Measurements from ENCODE around the gene EPS15.
A peak's percentile ranks its signal among the peaks of the same experiment; 100 is the strongest.
"Not testable (repeated sequence)": the region's sequence is repeated elsewhere in the genome, so short reads cannot be mapped to it uniquely, and the experiment has no call there.

EPS15 gene

GRCh38 chr1:51330331-51331201, 188.5 kb downstream of the EPS15 start, which contains the start of gene TTC39A:
Gene TTC39A (minus strand): TSS chr1:51330562. CDS start chr1:51330477, 85 bp downstream.
- peak within 1 kb of the TSS; percentile 79 to 85 for H3K9ac ChIP-seq (ENCODE audit: low read depth in 1 of 2, low read length in 2 of 2)
- no peaks in the 10 kb centered on the region for H3K36me3 ChIP-seq (ENCODE audit: control insufficient read depth in 2 of 2, insufficient read depth in 2 of 2, low read length in 2 of 2)
- H3K9me3 ChIP-seq (ENCODE audit: control insufficient read depth in 2 of 2, low read length in 2 of 2): no peaks in the 10 kb centered on the region
- H3K27me3 ChIP-seq (ENCODE audit: control insufficient read depth in 2 of 2, insufficient read depth in 2 of 2, low read length in 2 of 2): no peaks in the 10 kb centered on the region
- H3K4me3 ChIP-seq (ENCODE audit: low read length in 2 of 2): peak within 1 kb of the TSS; percentile 70 to 76
- H3K4me1 ChIP-seq (ENCODE audit: control insufficient read depth in 2 of 2, insufficient read depth in 2 of 2, low read length in 2 of 2): peaks cover 17 to 28% of the 10 kb centered on the region in 2 donors
- peak within 1 kb of the TSS; percentile 90 to 92 for H3K27ac ChIP-seq (ENCODE audit: low read depth in 2 of 2, low read length in 2 of 2)

- Histone ChIP-seq H3K4me1 (ENCODE audit: control insufficient read depth in 2 of 2, insufficient read depth in 2 of 2, low read length in 2 of 2) (peaks cover 22 to 25% of the 10 kb centered on the region in 2 donors), H3K9ac (ENCODE audit: low read depth in 1 of 2, low read length in 2 of 2) (peak overlapping the region; percentile 67 to 79)
Measured at GRCh38 chr1:51329443-51330325, 189.4 kb downstream of the EPS15 start.

GRCh38 chr1:51328926-51329325, 190.1 kb downstream of the EPS15 start:
- Histone ChIP-seq H3K4me1 (ENCODE audit: control insufficient read depth in 2 of 2, insufficient read depth in 2 of 2, low read length in 2 of 2) (peaks cover 22 to 24% of the 10 kb centered on the region in 2 donors), H3K27me3 (ENCODE audit: control insufficient read depth in 2 of 2, insufficient read depth in 2 of 2, low read length in 2 of 2) (no peaks in the 10 kb centered on the region), H3K4me3 (ENCODE audit: low read length in 2 of 2) (peak overlapping the region; percentile 52 to 67), H3K9ac (ENCODE audit: low read depth in 1 of 2, low read length in 2 of 2) (peak overlapping the region; percentile 32 to 67), H3K9me3 (ENCODE audit: control insufficient read depth in 2 of 2, low read length in 2 of 2) (no peaks in the 10 kb centered on the region), H3K27ac (ENCODE audit: low read depth in 2 of 2, low read length in 2 of 2) (peak overlapping the region; percentile 90 to 92), H3K36me3 (ENCODE audit: control insufficient read depth in 2 of 2, insufficient read depth in 2 of 2, low read length in 2 of 2) (no peaks in the 10 kb centered on the region)

More at GRCh38 chr1:51329443-51330325, 189.4 kb downstream of the EPS15 start:
- Histone ChIP-seq H3K4me3 (ENCODE audit: low read length in 2 of 2) (peak overlapping the region; percentile 52 to 67), H3K27me3 (ENCODE audit: control insufficient read depth in 2 of 2, insufficient read depth in 2 of 2, low read length in 2 of 2) (no peaks in the 10 kb centered on the region), H3K36me3 (ENCODE audit: control insufficient read depth in 2 of 2, insufficient read depth in 2 of 2, low read length in 2 of 2) (no peaks in the 10 kb centered on the region), H3K9me3 (ENCODE audit: control insufficient read depth in 2 of 2, low read length in 2 of 2) (no peaks in the 10 kb centered on the region), H3K27ac (ENCODE audit: low read depth in 2 of 2, low read length in 2 of 2) (peak overlapping the region; percentile 90 to 92)

GRCh38 chr1:51328279-51328678, 190.8 kb downstream of the EPS15 start:
- H3K9me3 ChIP-seq (ENCODE audit: control insufficient read depth in 2 of 2, low read length in 2 of 2): no peaks in the 10 kb centered on the region
- H3K27ac ChIP-seq (ENCODE audit: low read depth in 2 of 2, low read length in 2 of 2): no peak overlapping the region

GRCh38 chr1:51327386-51327785, 191.7 kb downstream of the EPS15 start:
- Histone ChIP-seq H3K9me3 (ENCODE audit: control insufficient read depth in 2 of 2, low read length in 2 of 2) (no peaks in the 10 kb centered on the region), H3K36me3 (ENCODE audit: control insufficient read depth in 2 of 2, insufficient read depth in 2 of 2, low read length in 2 of 2) (no peaks in the 10 kb centered on the region), H3K27ac (ENCODE audit: low read depth in 2 of 2, low read length in 2 of 2) (no peak overlapping the region), H3K27me3 (ENCODE audit: control insufficient read depth in 2 of 2, insufficient read depth in 2 of 2, low read length in 2 of 2) (no peaks in the 10 kb centered on the region), H3K4me3 (ENCODE audit: low read length in 2 of 2) (no peak overlapping the region), H3K4me1 (ENCODE audit: control insufficient read depth in 2 of 2, insufficient read depth in 2 of 2, low read length in 2 of 2) (peaks cover 22 to 24% of the 10 kb centered on the region in 2 donors), H3K9ac (ENCODE audit: low read depth in 1 of 2, low read length in 2 of 2) (no peak overlapping the region)

More at GRCh38 chr1:51328279-51328678, 190.8 kb downstream of the EPS15 start:
- Histone ChIP-seq H3K36me3 (ENCODE audit: control insufficient read depth in 2 of 2, insufficient read depth in 2 of 2, low read length in 2 of 2) (no peaks in the 10 kb centered on the region), H3K4me1 (ENCODE audit: control insufficient read depth in 2 of 2, insufficient read depth in 2 of 2, low read length in 2 of 2) (peaks cover 22 to 24% of the 10 kb centered on the region in 2 donors), H3K4me3 (ENCODE audit: low read length in 2 of 2) (no peak overlapping the region), H3K27me3 (ENCODE audit: control insufficient read depth in 2 of 2, insufficient read depth in 2 of 2, low read length in 2 of 2) (no peaks in the 10 kb centered on the region), H3K9ac (ENCODE audit: low read depth in 1 of 2, low read length in 2 of 2) (no peak overlapping the region)

- Histone ChIP-seq H3K36me3 (ENCODE audit: control insufficient read depth in 2 of 2, insufficient read depth in 2 of 2, low read length in 2 of 2) (no peaks in the 10 kb centered on the region), H3K27ac (ENCODE audit: low read depth in 2 of 2, low read length in 2 of 2) (no peak overlapping the region), H3K4me1 (ENCODE audit: control insufficient read depth in 2 of 2, insufficient read depth in 2 of 2, low read length in 2 of 2) (peaks cover 22 to 27% of the 10 kb centered on the region in 2 donors), H3K4me3 (ENCODE audit: low read length in 2 of 2) (no peak overlapping the region), H3K27me3 (ENCODE audit: control insufficient read depth in 2 of 2, insufficient read depth in 2 of 2, low read length in 2 of 2) (no peaks in the 10 kb centered on the region), H3K9me3 (ENCODE audit: control insufficient read depth in 2 of 2, low read length in 2 of 2) (no peaks in the 10 kb centered on the region), H3K9ac (ENCODE audit: low read depth in 1 of 2, low read length in 2 of 2) (no peak overlapping the region)
Measured at GRCh38 chr1:51326839-51327238, 192.2 kb downstream of the EPS15 start.

- H3K27ac ChIP-seq (ENCODE audit: low read depth in 2 of 2, low read length in 2 of 2): no peak overlapping the region
- H3K4me3 ChIP-seq (ENCODE audit: low read length in 2 of 2): no peak overlapping the region
- peaks cover 20 to 25% of the 10 kb centered on the region in 2 donors for H3K4me1 ChIP-seq (ENCODE audit: control insufficient read depth in 2 of 2, insufficient read depth in 2 of 2, low read length in 2 of 2)
- no peaks in the 10 kb centered on the region for H3K27me3 ChIP-seq (ENCODE audit: control insufficient read depth in 2 of 2, insufficient read depth in 2 of 2, low read length in 2 of 2)
- no peaks in the 10 kb centered on the region for H3K9me3 ChIP-seq (ENCODE audit: control insufficient read depth in 2 of 2, low read length in 2 of 2)
- no peak overlapping the region for H3K9ac ChIP-seq (ENCODE audit: low read depth in 1 of 2, low read length in 2 of 2)
- no peaks in the 10 kb centered on the region for H3K36me3 ChIP-seq (ENCODE audit: control insufficient read depth in 2 of 2, insufficient read depth in 2 of 2, low read length in 2 of 2)
Measured at GRCh38 chr1:51325878-51326755, 192.9 kb downstream of the EPS15 start.

GRCh38 chr1:51325391-51325790, 193.7 kb downstream of the EPS15 start:
- Histone ChIP-seq H3K4me3 (ENCODE audit: low read length in 2 of 2) (no peak overlapping the region), H3K27me3 (ENCODE audit: control insufficient read depth in 2 of 2, insufficient read depth in 2 of 2, low read length in 2 of 2) (no peaks in the 10 kb centered on the region), H3K9me3 (ENCODE audit: control insufficient read depth in 2 of 2, low read length in 2 of 2) (no peaks in the 10 kb centered on the region), H3K4me1 (ENCODE audit: control insufficient read depth in 2 of 2, insufficient read depth in 2 of 2, low read length in 2 of 2) (peaks cover 15 to 22% of the 10 kb centered on the region in 2 donors), H3K27ac (ENCODE audit: low read depth in 2 of 2, low read length in 2 of 2) (no peak overlapping the region), H3K9ac (ENCODE audit: low read depth in 1 of 2, low read length in 2 of 2) (no peak overlapping the region), H3K36me3 (ENCODE audit: control insufficient read depth in 2 of 2, insufficient read depth in 2 of 2, low read length in 2 of 2) (no peaks in the 10 kb centered on the region)

- H3K36me3 ChIP-seq (ENCODE audit: control insufficient read depth in 2 of 2, insufficient read depth in 2 of 2, low read length in 2 of 2); H3K27ac ChIP-seq (ENCODE audit: low read depth in 2 of 2, low read length in 2 of 2); H3K9ac ChIP-seq (ENCODE audit: low read depth in 1 of 2, low read length in 2 of 2): not testable (repeated sequence)
Measured at GRCh38 chr1:51325011-51325385, 194.1 kb downstream of the EPS15 start.

More at GRCh38 chr1:51325011-51325385, 194.1 kb downstream of the EPS15 start:
- H3K9me3 ChIP-seq (ENCODE audit: control insufficient read depth in 2 of 2, low read length in 2 of 2); H3K27me3 ChIP-seq (ENCODE audit: control insufficient read depth in 2 of 2, insufficient read depth in 2 of 2, low read length in 2 of 2); H3K4me3 ChIP-seq (ENCODE audit: low read length in 2 of 2): not testable (repeated sequence)
- H3K4me1 ChIP-seq (ENCODE audit: control insufficient read depth in 2 of 2, insufficient read depth in 2 of 2, low read length in 2 of 2): peaks cover 15 to 22% of the 10 kb centered on the region in 2 donors
